Measurements from ENCODE around the gene OCA2.

- TF ChIP-seq YY1 (IDR thresholded peaks at IDR 0.05; ENCODE audit: insufficient read depth, insufficient read length): no peak
- TF ChIP-seq ZNF274 (IDR thresholded peaks at IDR 0.05; ENCODE audit: low read depth, low read length): no peak
- no peak for TF ChIP-seq SUZ12 (IDR thresholded peaks at IDR 0.05; ENCODE audit: extremely low read depth, insufficient read depth, insufficient read length)
These were observed 301.4 kb downstream of the OCA2 start for GRCh38 chr15:27797765-27798164.

All from NT2/D1 (cell line).